ENCODE data around the gene POLR3E.
"Not testable (repeated sequence)": the region's sequence is repeated elsewhere in the genome, so short reads cannot be mapped to it uniquely, and the experiment has no call there.

Gene POLR3E

DNA sequence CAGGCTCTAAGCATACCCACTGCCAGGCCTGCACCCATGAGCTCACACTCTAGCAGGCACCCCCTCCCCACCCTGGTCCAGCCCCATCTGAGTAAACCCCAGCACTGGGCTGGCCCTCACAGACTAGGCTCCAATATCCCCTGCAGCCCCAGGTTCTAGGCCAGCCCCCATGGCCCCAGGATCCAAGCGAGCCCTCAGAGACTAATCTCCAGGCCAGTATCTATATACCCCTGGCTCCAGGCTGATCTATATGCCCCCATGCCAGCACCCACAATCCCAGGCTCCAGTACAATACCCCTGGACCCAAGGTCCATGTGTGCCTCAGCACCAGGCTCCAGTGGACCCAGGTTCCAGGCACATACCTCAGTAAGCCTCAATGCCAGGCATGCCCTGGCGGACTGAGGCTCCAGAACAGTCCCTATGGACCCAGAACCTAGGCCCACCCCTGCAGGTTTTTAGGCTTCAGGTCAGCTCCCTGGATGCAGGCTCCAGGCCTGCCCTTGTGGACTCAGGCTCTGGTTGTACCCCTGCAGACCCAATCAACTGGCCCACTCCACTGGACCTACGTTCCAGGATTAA is 38.5 kb downstream of the POLR3E start:
- no peak for DNase-seq (ENCODE audit: low read depth in 2 of 2)

DNA sequence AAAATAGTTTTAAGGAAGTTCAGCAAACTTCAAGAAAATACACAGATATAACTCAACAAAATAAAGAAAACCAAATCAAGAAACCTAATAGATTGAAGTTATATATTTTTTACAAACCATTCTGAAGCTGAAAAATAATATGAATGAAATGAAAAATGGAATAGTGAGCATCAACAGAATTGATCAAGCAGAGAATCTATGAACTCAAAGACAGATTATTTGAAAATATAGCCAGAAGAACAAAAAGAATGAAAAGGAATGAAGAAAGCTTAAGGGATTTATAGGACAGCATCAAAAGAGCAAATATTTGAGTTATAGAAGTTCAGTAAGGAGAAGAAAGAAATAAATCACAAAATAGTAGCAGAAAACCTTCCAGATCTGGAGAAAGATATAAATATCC is 39.4 kb downstream of the POLR3E start:
- no peak for DNase-seq (ENCODE audit: low read depth in 2 of 2)

DNA sequence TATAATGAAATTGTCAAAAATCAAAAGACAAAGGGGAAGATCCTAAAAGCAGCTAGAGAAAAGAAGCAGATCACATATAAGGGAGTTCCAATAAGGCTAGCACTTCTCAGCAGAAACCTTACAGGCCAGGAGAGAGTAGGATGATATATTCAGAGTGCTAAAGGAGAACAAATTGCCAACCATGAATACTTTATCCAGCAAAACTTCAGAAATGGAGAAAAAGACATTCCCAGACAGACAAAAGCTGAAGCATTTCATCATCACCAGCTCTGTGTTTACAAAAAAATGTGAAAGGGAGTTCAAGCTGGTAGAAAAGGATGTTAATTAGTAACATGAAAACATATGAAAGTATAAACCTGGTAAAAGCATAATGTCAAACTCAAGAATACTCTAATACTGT is 39.8 kb downstream of the POLR3E start:
- DNase-seq (ENCODE audit: low read depth in 2 of 2), result no peak

DNA sequence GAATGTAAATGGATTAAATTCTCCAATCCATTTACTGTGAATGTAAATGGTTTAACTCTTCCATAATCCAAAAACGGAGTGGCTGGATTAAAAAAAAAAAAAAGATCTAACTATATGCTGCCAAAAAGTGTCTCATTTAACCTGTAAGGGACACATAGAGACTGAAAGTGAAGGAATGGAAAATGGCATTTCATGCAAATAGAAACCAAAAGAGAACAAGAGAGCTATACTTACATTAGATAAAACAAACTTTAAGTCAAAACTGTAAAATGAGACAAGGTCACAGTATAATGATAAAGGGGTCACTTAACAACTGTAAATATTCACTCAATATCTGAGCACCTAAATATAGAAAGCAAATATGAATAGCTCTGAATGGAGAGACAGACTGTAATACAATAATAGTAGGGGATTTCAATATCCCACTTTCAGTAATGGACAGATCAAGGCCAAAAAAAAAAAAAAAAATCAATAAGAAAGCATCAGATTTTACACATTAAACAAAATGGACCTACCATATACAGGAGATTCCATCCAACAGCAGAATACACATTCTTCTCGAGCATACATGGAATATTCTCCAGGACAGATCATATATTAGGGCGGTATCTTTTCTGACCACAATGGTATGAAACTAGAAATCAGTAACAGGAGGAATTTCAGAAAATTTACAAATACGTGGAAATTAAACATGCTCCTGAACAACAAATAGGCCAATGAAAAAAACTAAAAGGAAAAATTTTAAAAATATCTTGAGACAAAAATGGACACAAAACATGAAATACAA is 40.8 kb downstream of the POLR3E start:
- DNase-seq (ENCODE audit: low read depth in 2 of 2), result no peak

DNA sequence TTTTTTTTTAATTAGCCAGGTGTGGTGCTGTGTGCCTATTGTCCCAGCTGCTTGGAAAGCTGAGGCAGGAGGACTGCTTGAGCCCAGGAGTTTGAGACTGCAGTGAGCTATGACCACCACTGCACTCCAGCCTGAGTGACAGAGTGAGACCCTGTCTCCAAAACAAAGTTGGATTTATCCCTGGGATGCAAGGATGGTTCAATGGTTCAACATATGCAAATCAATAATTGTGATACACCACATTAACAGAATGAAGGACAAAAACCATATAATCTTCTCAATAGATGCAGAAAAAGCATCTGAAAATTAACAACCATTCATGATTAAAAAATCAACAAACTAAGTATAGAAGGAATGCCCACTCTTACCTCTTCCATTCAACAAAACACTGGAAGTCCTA is 43.7 kb downstream of the POLR3E start:
- DNase-seq (ENCODE audit: low read depth in 2 of 2), result no peak

DNA sequence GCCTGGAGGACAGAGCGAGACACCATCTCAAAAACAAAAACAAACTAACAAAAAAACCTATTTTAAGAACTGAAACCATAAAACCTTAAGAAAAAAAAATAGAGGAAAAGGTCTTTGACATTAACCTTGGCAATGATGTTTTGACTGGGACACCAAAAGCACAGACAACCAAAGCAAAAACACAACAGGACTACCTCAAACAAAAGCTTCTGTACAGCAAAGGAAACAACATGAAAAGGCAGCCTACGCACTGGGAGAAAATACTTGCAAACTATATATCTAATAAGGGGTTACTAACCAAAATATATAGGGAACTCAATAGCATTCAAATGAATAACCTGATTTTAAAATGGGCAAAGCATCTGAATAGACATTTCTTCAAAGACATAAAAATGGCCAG is 44.9 kb downstream of the POLR3E start:
- no peak for DNase-seq (ENCODE audit: low read depth in 2 of 2)

DNA sequence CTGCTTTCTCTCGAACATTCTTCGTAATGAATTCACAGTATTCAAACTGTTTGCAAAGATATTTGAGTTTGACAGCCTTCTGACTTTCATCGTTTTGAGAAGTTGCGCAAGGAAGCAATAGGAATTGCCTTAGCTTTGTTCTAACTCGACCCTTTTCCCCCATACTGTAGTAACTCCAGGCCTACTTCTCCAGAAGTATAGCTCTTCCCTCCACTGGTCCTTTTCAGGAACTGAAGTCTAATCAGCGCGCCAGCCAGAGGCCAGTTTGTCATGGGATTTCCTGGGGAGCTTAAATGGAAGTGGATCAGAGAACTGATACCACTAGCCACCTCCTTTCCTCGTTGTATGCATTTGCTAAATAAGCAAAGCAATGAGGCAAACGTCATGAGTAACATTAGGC is 49.3 kb downstream of the POLR3E start:
- no peak for DNase-seq (ENCODE audit: low read depth in 2 of 2)

DNA sequence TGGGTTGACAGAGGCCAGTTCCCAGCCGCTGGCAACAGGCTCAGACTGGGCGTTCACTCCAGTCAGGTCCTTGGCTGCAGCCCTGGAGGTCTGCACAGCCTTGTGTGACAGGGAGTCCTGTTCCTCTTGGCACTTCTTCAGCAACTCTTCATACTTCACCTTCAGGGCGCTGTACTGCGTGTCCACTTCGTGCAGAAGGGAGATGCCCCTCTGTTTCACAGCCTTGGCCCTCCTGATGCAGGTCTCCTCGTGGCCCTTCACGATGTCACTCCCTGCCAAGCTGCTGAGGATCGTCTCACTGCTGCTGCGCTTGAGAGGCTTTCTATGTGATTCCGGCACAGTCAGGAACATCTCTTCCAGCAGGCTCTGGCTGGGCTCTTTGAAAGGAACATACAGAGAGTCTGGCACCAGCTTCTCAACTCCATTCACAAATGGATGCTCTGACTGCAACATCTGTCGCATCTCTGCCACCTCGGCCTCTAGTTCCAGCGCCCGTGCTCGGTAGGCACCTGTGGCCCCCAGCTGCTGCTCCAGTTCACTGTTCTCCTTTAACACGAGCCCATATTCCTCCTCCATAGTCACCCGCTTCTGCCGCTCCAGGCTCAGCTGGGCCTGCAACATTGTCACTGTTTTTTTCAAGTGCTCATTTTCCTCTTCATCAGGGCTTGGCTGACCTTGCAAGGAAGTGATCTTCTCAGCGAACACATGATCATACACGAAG is 50.1 kb downstream of the POLR3E start:
- no peak for DNase-seq (ENCODE audit: low read depth in 2 of 2)

DNA sequence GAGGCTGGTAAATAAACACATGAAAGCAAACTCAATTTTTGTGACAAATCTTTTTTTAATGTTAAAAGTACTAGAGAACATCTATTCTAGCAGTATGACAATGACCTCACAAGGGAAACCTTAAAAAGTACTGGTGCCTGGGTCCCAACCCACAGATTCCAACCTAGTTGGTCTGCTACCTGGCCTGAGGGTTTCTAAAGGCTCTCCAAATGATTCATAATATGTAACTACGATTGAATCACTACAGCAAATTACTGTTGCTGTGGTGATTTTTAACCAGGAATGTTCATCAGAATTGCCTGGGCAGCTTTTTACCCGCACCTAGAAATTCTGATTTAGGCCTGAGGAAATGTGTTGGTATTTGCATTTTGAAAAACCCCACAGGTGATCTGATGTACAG is 51.1 kb downstream of the POLR3E start:
- no peak for DNase-seq (ENCODE audit: low read depth in 2 of 2)

DNA sequence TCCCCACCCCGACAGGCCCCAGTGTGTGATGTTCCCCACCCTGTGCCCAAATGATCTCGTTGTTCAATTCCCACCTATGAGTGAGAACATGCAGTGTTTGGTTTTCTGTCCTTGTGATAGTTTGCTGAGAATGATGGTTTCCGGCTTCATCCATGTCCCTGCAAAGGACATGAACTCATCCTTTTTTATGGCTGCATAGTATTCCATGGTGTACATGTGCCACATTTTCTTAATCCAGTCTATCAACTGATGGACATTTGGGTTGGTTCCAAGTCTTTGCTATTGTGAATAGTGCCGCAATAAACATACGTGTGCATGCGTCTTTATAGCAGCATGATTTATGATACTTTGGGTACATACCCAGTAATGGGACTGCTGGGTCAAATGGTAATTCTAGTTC is 53.8 kb downstream of the POLR3E start:
- not testable (repeated sequence) for DNase-seq (ENCODE audit: low read depth in 2 of 2)

DNA sequence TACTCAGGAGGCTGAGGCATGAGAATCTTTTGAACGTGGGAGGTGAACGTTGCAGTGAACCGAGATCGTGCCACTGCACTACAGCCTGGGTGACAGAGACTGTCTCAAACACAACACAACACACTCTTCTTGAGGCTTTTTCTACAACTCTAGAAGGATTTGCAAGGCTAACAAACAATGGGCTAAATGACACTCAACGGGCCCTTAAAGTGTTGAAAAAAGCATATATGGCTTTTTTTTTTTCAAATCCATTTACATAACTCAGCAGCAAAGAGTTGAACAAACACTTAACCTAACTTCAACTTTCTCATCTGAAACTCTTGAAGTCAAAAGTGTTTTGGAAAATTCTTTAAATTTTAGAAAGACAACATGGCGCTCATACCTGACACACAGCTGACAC is 54.9 kb downstream of the POLR3E start:
- no peak for DNase-seq (ENCODE audit: low read depth in 2 of 2)

DNA sequence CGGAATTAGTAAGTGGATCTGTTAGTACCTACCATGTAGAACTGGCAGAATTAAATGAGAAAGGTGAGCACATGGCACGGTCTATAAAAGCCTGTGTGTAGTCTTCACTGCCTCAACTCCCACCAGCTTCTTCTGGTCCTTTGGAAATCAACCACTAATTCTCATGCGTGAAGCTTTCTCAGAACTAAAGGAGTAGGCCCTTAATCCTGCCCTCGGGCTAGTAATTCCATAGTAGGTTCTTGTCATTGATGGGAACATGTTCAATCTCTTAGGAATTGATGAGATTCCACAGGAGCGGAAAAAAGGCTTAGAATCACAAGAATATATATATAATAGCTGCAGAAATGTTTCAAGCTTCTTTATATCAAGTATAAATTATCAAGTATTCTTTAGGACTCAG is 55.5 kb downstream of the POLR3E start:
- no peak for DNase-seq (ENCODE audit: low read depth in 2 of 2)

DNA sequence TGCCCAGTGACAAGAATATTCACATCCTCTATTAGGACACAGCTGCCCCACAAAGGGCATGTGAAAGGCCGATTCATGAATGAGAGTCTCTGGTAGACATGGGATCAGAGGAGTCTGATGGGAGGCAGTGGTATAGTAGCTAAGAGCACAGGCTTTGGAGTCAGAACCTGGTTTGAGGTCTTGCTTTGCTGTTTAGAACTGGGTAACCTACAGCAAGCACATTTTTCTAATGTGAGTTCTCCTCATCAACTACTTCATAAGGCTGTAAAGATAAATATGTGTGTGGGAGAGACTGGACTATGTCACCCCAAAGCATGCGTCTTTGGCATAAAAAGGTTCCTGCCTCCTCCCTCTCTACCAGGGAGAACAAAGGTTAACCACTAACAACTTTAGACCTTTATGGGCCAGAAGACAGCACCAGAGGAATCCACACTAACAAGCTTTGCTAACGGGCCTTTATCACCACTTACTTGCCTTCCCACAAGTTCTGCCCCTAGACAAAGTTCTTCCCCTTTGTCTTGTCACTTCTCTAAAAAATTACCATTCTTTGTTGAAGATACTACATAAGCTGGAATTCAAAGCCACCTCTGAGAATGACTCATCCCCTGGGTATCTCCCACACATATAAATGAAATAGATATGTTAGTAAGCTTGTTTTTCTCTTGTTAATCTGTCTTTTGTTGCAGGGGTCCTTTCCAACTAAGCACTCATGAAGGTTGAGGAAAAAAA is 56.1 kb downstream of the POLR3E start:
- DNase-seq (ENCODE audit: low read depth in 2 of 2), result no peak

DNA sequence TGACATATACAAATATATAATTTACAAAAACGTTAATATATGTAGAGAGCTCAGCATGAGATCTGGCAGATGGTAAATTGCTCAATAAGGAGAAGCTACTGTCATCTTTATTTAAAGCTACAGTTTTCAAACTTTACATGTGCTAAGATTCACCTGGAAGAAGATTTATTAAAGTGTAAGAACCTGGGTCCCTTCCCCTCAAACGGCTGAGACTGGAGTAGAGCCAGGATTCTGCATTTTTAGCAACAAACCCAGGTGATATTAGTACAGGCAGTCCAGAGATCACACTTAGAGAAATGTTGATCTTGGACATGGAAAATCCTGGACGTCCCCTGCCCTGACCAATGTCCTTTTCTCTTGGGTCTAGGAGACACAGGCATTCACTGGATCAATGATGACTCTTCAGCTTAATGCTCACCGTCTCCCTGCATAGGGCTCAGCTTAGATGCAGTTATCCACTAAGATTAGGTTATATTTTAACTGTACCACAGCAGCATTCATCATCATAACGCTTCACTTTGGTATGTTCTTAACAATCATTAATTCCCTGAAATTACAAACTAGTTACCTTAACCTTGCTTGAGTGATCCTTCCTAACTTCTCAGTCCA is 56.8 kb downstream of the POLR3E start:
- no peak for DNase-seq (ENCODE audit: low read depth in 2 of 2)

DNA sequence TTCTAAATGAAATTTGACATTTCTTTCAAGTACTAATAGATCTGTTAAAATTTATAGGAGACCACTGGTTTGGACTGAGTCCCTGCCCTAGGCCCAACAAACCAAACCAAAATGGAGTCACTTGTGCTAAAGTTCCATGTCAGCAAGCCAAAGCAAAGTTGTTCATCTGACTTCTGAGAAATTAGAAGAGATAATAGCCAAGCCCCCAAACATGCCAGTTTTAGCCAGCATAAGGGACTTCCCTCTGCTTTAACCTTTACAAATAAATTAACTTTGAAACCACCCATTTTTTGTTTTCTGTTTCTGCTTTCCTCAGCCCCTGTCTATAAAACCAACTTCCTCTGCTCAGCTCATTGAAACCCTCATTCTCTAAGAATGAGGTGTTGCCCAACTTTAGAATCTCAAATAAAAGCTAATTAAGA is 58.3 kb downstream of the POLR3E start:
- DNase-seq (ENCODE audit: low read depth in 2 of 2), result no peak

DNA sequence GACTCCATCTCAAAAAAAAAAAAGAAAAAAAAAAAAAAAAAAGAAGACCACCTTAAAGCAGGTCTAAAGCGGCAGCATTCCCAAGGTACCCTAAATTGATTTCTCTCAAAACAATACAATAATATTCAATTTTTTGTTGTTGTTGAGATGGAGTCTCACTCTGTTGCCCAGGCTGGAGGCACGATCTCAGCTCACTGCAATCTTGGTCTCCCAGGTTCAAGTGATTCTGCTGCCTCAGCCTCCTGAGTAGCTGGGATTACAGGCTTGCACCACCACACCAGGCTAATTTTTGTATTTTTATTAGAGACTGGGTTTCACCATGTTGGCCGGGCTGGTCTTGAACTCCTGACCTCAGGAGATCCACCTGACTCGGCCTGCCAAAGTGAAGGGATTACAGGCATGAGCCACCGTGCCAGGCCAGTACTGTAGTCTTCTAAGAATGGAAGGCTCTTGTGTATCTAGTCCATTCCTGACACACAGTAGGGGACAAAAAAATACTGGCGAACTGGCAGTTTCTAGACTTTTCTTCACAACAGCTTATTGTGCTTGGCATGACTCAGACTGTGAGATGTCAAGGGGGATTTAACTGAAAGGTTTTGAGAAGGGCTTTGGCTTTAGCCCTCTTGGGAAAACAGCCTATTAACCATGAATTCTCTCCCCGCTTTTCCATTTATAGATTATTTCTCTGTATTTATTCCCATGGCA is 59.9 kb downstream of the POLR3E start:
- no peak for DNase-seq (ENCODE audit: low read depth in 2 of 2)

DNA sequence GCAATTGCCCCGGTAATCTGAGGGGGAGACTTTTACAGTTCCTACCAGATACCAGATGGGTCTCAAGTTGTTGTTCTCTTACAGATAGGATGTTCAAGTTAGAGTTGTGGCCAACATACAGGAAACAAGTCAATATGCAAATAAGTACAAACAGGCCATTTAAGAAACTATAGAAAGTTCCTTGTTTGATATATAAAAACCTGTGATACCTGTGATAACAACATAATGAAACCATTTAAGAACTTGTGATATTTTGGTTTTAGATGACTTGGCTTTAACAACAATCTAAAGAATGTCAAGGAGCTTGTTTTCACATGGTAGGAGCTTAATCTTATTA is 60.4 kb downstream of the POLR3E start:
- no peak for DNase-seq (ENCODE audit: low read depth in 2 of 2)

DNA sequence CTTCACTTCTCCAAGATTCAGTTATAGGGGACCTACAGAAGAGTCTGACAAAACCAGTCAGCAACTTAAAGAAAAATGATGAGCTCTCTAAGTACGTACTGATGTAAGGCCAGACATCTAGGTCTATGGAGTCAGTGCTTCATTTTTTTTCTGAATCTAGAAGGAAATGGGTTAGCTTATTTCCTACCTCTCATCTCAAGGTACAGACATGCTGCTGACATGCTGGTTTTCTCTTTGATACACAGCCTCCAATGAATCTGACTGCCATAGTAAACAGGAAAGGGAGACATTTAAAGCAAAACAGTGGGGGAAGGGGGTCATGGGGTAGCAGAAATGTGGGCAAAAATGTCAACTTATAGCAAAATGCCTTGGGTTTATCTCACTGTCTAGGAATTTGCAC is 60.8 kb downstream of the POLR3E start:
- DNase-seq (ENCODE audit: low read depth in 2 of 2), result no peak

DNA sequence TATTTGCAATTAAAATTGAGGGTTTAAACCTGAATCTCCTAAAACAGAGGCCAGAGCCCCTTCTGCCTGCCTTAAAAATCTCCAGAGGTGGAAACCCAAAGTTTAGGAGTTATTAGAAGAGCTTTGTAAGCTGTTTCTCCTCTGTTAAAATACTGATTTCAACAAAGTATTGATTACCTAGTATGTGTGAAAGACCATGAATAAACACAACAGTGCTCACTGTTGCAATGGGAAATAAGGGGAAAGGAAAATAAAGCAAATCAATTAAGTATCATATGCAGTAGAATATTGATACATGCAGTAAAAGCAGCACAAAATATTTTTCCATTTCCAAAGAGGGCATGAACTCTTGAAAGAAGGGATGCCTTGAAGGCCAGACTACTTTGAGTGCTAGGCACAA is 62.5 kb downstream of the POLR3E start:
- DNase-seq (ENCODE audit: low read depth in 2 of 2), result no peak

DNA sequence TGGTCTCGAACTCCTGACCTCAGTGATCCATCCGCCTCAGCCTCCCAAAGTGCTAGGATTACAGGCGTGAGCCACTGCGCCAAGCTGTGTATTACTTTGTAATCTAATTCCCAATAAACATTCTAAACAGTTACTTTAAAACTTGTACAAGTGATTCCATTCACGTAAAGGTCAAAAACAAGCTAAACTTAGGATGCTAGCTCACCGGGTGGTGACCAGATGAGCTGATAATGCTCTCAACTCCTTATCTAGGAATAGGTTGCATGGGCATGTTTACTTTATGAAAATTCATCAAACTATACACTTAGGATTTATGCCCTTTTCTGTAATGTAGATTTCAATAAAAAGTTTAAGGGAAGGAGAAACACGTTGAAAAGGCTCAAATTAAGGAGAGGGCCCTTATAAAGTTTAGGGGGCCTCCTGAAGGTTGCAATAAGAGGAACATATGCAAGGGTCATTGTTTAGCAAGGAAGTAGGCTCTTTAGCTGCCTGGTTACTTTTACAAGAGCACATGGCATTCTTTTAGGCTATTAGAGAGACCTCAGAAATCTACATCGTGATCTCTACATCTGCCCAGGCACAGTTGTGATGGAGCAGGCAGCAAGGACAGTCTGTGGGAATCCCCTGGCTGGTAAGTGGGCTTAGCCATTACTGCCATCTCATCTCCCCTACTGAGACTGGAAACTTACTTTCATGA is 63.9 kb downstream of the POLR3E start:
- DNase-seq (ENCODE audit: low read depth in 2 of 2), result no peak

DNA sequence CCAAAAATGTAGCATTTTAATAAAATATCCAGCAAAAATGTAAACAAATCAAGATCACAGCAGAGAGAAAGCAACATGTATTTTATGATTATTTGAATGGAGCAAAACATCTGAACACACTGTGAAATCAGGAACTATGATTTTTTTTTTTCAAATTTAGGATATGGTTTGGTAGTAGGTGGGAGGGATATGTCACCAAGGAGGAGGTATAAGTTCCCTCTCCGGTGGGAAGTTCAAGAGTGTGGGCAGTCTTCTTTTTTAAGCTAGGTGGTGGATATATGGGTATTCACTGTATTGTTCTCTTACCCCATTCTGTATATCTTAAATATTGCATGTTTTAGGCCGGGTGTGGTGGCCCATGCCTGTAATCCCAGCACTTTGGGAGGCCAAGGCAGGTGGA is 67.0 kb downstream of the POLR3E start:
- no peak for DNase-seq (ENCODE audit: low read depth in 2 of 2)
